BLaER1 treated with 17β-estradiol and CSF1 and Interleukin-3, amounts not matched to agents 10 nM and 100 nM (cell line): ENCODE data around the gene VILL.

Experiments used
- H3K27ac ChIP-seq, 11 experiments: shearing (Covaris generic); formaldehyde crosslinking; 2 replicates each; pipeline ENCODE4 v1.8.1; 2022
- H3K27me3 ChIP-seq, 11 experiments: shearing (Covaris generic); formaldehyde crosslinking; 2 replicates each; pipeline ENCODE4 v1.8.1; 2022
- H3K36me3 ChIP-seq, 11 experiments: shearing (Covaris generic); formaldehyde crosslinking; 2 replicates each; pipeline ENCODE4 v1.8.1; 2022
- H3K4me1 ChIP-seq, 10 experiments: shearing (Covaris generic); formaldehyde crosslinking; 2 replicates each; pipeline ENCODE4 v1.8.1; 2022
- H3K4me2 ChIP-seq, 11 experiments: shearing (Covaris generic); formaldehyde crosslinking; 2 replicates each; pipeline ENCODE4 v1.8.1; 2022
- H3K4me3 ChIP-seq, 10 experiments: shearing (Covaris generic); formaldehyde crosslinking; 2 replicates each; pipeline ENCODE4 v1.8.1; 2022
- H3K9ac ChIP-seq, 11 experiments: shearing (Covaris generic); formaldehyde crosslinking; 2 replicates each; pipeline ENCODE4 v1.8.1; 2022
- H3K9me3 ChIP-seq, 11 experiments: shearing (Covaris generic); formaldehyde crosslinking; replicated peaks in 1 of 11; 2 replicates each; pipeline ENCODE4 v1.8.1; 2022
- H4K20me1 ChIP-seq, 11 experiments: shearing (Covaris generic); formaldehyde crosslinking; 2 replicates each; pipeline ENCODE4 v1.8.1; 2022
- Cebpa-rat ChIP-seq, 11 experiments: shearing (Covaris generic); IDR thresholded peaks; 2 replicates each; pipeline ENCODE4 v1.8.1; 2022

Gene VILL

GRCh38 chr3:37946531-37946889, 44.1 kb upstream of the VILL start:
- Histone ChIP-seq H3K9ac (no peak overlapping the region), H3K4me1 (peaks cover 5 to 16% (median 12%) of the 10 kb centered on the region in 10 experiments; a peak in 19 of 20 replicates), H3K27me3 (no peaks in the 10 kb centered on the region), H3K36me3 (no peaks in the 10 kb centered on the region; a peak in 2 of 22 replicates), H3K9me3 (no peaks in the 10 kb centered on the region), H4K20me1 (no peaks in the 10 kb centered on the region), H3K4me3 (no peak overlapping the region), H3K27ac (no peak overlapping the region), H3K4me2 (peak overlapping the region in 3 of 11 experiments; percentile 16 to 46 (median 21); a peak in 4 of 22 replicates)
- no peak for TF ChIP-seq Cebpa-rat (IDR thresholded peaks at IDR 0.05)

GRCh38 chr3:37949866-37950265, 40.7 kb upstream of the VILL start:
- H3K4me3 ChIP-seq: no peak overlapping the region
- H3K27ac ChIP-seq: no peak overlapping the region
- no peak for TF ChIP-seq Cebpa-rat (IDR thresholded peaks at IDR 0.05)
- H3K9me3 ChIP-seq: peaks cover 0 to 4% (median 0%) of the 10 kb centered on the region in 11 experiments; a peak in 1 of 22 replicates
- H3K27me3 ChIP-seq: no peaks in the 10 kb centered on the region
- peaks cover 0 to 6% (median 0%) of the 10 kb centered on the region in 11 experiments; a peak in 5 of 22 replicates for H3K36me3 ChIP-seq
- peaks cover 17 to 36% (median 24%) of the 10 kb centered on the region in 10 experiments for H3K4me1 ChIP-seq
- no peak overlapping the region for H3K4me2 ChIP-seq
- no peak overlapping the region for H3K9ac ChIP-seq
- H4K20me1 ChIP-seq: no peaks in the 10 kb centered on the region

- H3K9ac ChIP-seq: no peak overlapping the region
- no peak for TF ChIP-seq Cebpa-rat (IDR thresholded peaks at IDR 0.05)
- H3K4me3 ChIP-seq: no peak overlapping the region
- no peaks in the 10 kb centered on the region for H4K20me1 ChIP-seq
- no peaks in the 10 kb centered on the region for H3K27me3 ChIP-seq
- H3K4me2 ChIP-seq: no peak overlapping the region
- no peak overlapping the region for H3K27ac ChIP-seq
- H3K9me3 ChIP-seq: peaks cover 0 to 5% (median 0%) of the 10 kb centered on the region in 11 experiments; a peak in 1 of 22 replicates
- H3K4me1 ChIP-seq: peaks cover 38 to 51% (median 46%) of the 10 kb centered on the region in 10 experiments
- peaks cover 0 to 10% (median 0%) of the 10 kb centered on the region in 11 experiments; a peak in 8 of 22 replicates for H3K36me3 ChIP-seq
These were observed 38.0 kb upstream of the VILL start for GRCh38 chr3:37952564-37952963.

GRCh38 chr3:37953226-37953625, 37.4 kb upstream of the VILL start:
- no peak overlapping the region for H3K4me3 ChIP-seq
- H3K4me2 ChIP-seq: peak overlapping the region in 6 of 11 experiments; percentile 54 to 90 (median 78); a peak in 9 of 22 replicates
- H3K4me1 ChIP-seq: peaks cover 41 to 57% (median 52%) of the 10 kb centered on the region in 10 experiments
- H3K27ac ChIP-seq: peak overlapping the region in 1 of 11 experiments; percentile 41; a peak in 3 of 22 replicates
- peaks cover 0 to 10% (median 0%) of the 10 kb centered on the region in 11 experiments; a peak in 8 of 22 replicates for H3K36me3 ChIP-seq
- no peak for TF ChIP-seq Cebpa-rat (IDR thresholded peaks at IDR 0.05)
- H3K9ac ChIP-seq: no peak overlapping the region
- H3K9me3 ChIP-seq: peaks cover 0 to 5% (median 0%) of the 10 kb centered on the region in 11 experiments; a peak in 1 of 22 replicates
- H3K27me3 ChIP-seq: no peaks in the 10 kb centered on the region
- H4K20me1 ChIP-seq: no peaks in the 10 kb centered on the region

- H3K4me1 ChIP-seq: peaks cover 41 to 59% (median 53%) of the 10 kb centered on the region in 10 experiments
- H3K36me3 ChIP-seq: peaks cover 0 to 10% (median 0%) of the 10 kb centered on the region in 11 experiments; a peak in 8 of 22 replicates
- peak overlapping the region; percentile 21 to 90 (median 77); a peak in 21 of 22 replicates for H3K4me2 ChIP-seq
- no peak overlapping the region for H3K9ac ChIP-seq
- peak overlapping the region in 6 of 11 experiments; percentile 2 to 51 (median 36); a peak in 9 of 22 replicates for H3K27ac ChIP-seq
- TF ChIP-seq Cebpa-rat (IDR thresholded peaks at IDR 0.05): no peak
- 0 out of 20 replicates have a peak overlapping the region, but pooled peaks of 1 of the 10 experiments have one; percentile 2 for H3K4me3 ChIP-seq
- H3K27me3 ChIP-seq: no peaks in the 10 kb centered on the region
- H3K9me3 ChIP-seq: peaks cover 0 to 5% (median 0%) of the 10 kb centered on the region in 11 experiments; a peak in 1 of 22 replicates
- no peaks in the 10 kb centered on the region for H4K20me1 ChIP-seq
These were observed 36.7 kb upstream of the VILL start for GRCh38 chr3:37953707-37954394.

GRCh38 chr3:37954881-37955280, 35.7 kb upstream of the VILL start:
- TF ChIP-seq Cebpa-rat (IDR thresholded peaks at IDR 0.05): no peak
- Histone ChIP-seq H3K27ac (peak overlapping the region in 4 of 11 experiments; percentile 28 to 72 (median 59); a peak in 5 of 22 replicates), H4K20me1 (no peaks in the 10 kb centered on the region), H3K27me3 (no peaks in the 10 kb centered on the region), H3K9me3 (peaks cover 0 to 5% (median 0%) of the 10 kb centered on the region in 11 experiments; a peak in 1 of 22 replicates), H3K9ac (no peak overlapping the region), H3K4me1 (peaks cover 41 to 59% (median 53%) of the 10 kb centered on the region in 10 experiments), H3K4me3 (no peak overlapping the region), H3K4me2 (peak overlapping the region; percentile 54 to 90 (median 82); a peak in 19 of 22 replicates), H3K36me3 (peaks cover 0 to 10% (median 0%) of the 10 kb centered on the region in 11 experiments; a peak in 8 of 22 replicates)

GRCh38 chr3:37955918-37956707, 34.5 kb upstream of the VILL start:
- H3K36me3 ChIP-seq: peaks cover 0 to 10% (median 0%) of the 10 kb centered on the region in 11 experiments; a peak in 6 of 22 replicates
- 0 out of 22 replicates have a peak, but pooled peaks of 1 of the 11 experiments have one; percentile 19 for TF ChIP-seq Cebpa-rat (IDR thresholded peaks at IDR 0.05)

GRCh38 chr3:37956723-37957538, 33.7 kb upstream of the VILL start:
- no peak for TF ChIP-seq Cebpa-rat (IDR thresholded peaks at IDR 0.05)
- peak overlapping the region in 10 of 11 experiments; percentile 2 to 64 (median 31); a peak in 12 of 22 replicates for H3K9ac ChIP-seq
- H3K4me2 ChIP-seq: peak overlapping the region; percentile 63 to 90 (median 83)
- no peaks in the 10 kb centered on the region for H4K20me1 ChIP-seq
- H3K4me3 ChIP-seq: peak overlapping the region in 2 of 10 experiments; percentile 12 to 22; a peak in 2 of 20 replicates
- H3K9me3 ChIP-seq: peaks cover 0 to 5% (median 0%) of the 10 kb centered on the region in 11 experiments; a peak in 1 of 22 replicates
- no peaks in the 10 kb centered on the region for H3K27me3 ChIP-seq
- H3K27ac ChIP-seq: peak overlapping the region; percentile 18 to 72 (median 61); a peak in 21 of 22 replicates
- peaks cover 41 to 58% (median 52%) of the 10 kb centered on the region in 10 experiments for H3K4me1 ChIP-seq
- H3K36me3 ChIP-seq: peaks cover 0 to 10% (median 0%) of the 10 kb centered on the region in 11 experiments; a peak in 6 of 22 replicates

More at GRCh38 chr3:37955918-37956707, 34.5 kb upstream of the VILL start:
- H4K20me1 ChIP-seq: no peaks in the 10 kb centered on the region
- peak overlapping the region in 4 of 11 experiments; percentile 12 to 64 (median 38); a peak in 4 of 22 replicates for H3K9ac ChIP-seq
- peak overlapping the region; percentile 63 to 90 (median 83) for H3K4me2 ChIP-seq
- peaks cover 41 to 59% (median 53%) of the 10 kb centered on the region in 10 experiments for H3K4me1 ChIP-seq
- H3K27ac ChIP-seq: peak overlapping the region; percentile 18 to 72 (median 61); a peak in 20 of 22 replicates
- peaks cover 0 to 5% (median 0%) of the 10 kb centered on the region in 11 experiments; a peak in 1 of 22 replicates for H3K9me3 ChIP-seq
- no peak overlapping the region for H3K4me3 ChIP-seq
- H3K27me3 ChIP-seq: no peaks in the 10 kb centered on the region
